Liver (tissue), 3 donors: ENCODE measurements around the gene SLIT1.

Source experiments
- JUND ChIP-seq, 2 donors: IDR thresholded peaks; 2 replicates each; pipeline ENCODE4 v1.6.1; 2016; ENCODE audit warnings: antibody characterized with exemption in 2 of 2
- RAD21 ChIP-seq, 2 donors: IDR thresholded peaks; 2 replicates each; pipeline ENCODE4 v1.6.1; 2016; ENCODE audit warnings: antibody characterized with exemption in 2 of 2, mild to moderate bottlenecking in 2 of 2
- TAF1 ChIP-seq: conservative IDR thresholded peaks from 2 replicates; pipeline ENCODE4 v1.6.1; 2016; ENCODE audit warnings: antibody characterized with exemption, mild to moderate bottlenecking
- YY1 ChIP-seq: IDR thresholded peaks from 2 replicates; pipeline ENCODE4 v1.6.1; 2016; ENCODE audit warnings: antibody characterized with exemption, mild to moderate bottlenecking
- TF ChIP-seq, protein P1 (sequence below): fragments of 150-350 bp; IDR thresholded peaks from 2 replicates; pipeline ENCODE4 v1.5.1; 2017; ENCODE audit warnings: improper control_type of control experiment, low read depth, low read length; ENCODE audit not compliant: missing input control
- TF ChIP-seq, protein P2 (sequence below): IDR thresholded peaks from 2 replicates; pipeline ENCODE4 v1.6.1; 2016; ENCODE audit warnings: antibody characterized with exemption, mild to moderate bottlenecking
- donor health status: healthy.
- donor health status: healthy.

DNA sequence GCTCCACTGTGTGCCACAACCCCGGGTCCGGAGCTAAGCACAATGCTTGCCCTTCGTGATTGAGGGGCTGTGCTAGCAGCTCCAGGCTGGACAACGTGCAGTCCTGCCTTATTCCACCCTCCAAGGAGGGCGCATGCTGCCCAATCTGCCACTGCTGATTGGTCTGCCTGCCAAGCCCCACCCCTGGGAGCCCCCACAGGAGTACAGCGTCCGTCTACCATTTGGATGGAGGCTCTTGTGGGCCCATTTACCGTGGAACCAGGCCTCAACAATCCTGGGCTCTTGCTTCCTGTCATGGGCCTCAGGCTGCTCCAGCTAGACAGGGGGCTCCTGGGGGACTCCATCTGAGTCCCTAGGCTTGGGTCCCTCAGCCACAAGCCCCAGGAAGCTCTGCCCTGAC is 173.3 kb downstream of the SLIT1 start:
- TF ChIP-seq, protein P1, sequence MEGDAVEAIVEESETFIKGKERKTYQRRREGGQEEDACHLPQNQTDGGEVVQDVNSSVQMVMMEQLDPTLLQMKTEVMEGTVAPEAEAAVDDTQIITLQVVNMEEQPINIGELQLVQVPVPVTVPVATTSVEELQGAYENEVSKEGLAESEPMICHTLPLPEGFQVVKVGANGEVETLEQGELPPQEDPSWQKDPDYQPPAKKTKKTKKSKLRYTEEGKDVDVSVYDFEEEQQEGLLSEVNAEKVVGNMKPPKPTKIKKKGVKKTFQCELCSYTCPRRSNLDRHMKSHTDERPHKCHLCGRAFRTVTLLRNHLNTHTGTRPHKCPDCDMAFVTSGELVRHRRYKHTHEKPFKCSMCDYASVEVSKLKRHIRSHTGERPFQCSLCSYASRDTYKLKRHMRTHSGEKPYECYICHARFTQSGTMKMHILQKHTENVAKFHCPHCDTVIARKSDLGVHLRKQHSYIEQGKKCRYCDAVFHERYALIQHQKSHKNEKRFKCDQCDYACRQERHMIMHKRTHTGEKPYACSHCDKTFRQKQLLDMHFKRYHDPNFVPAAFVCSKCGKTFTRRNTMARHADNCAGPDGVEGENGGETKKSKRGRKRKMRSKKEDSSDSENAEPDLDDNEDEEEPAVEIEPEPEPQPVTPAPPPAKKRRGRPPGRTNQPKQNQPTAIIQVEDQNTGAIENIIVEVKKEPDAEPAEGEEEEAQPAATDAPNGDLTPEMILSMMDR, result no peak
- TF ChIP-seq JUND (IDR thresholded peaks at IDR 0.05) (no peak), RAD21 (IDR thresholded peaks at IDR 0.05) (no peak), TAF1 (no peak), YY1 (no peak)
- TF ChIP-seq, protein P2, sequence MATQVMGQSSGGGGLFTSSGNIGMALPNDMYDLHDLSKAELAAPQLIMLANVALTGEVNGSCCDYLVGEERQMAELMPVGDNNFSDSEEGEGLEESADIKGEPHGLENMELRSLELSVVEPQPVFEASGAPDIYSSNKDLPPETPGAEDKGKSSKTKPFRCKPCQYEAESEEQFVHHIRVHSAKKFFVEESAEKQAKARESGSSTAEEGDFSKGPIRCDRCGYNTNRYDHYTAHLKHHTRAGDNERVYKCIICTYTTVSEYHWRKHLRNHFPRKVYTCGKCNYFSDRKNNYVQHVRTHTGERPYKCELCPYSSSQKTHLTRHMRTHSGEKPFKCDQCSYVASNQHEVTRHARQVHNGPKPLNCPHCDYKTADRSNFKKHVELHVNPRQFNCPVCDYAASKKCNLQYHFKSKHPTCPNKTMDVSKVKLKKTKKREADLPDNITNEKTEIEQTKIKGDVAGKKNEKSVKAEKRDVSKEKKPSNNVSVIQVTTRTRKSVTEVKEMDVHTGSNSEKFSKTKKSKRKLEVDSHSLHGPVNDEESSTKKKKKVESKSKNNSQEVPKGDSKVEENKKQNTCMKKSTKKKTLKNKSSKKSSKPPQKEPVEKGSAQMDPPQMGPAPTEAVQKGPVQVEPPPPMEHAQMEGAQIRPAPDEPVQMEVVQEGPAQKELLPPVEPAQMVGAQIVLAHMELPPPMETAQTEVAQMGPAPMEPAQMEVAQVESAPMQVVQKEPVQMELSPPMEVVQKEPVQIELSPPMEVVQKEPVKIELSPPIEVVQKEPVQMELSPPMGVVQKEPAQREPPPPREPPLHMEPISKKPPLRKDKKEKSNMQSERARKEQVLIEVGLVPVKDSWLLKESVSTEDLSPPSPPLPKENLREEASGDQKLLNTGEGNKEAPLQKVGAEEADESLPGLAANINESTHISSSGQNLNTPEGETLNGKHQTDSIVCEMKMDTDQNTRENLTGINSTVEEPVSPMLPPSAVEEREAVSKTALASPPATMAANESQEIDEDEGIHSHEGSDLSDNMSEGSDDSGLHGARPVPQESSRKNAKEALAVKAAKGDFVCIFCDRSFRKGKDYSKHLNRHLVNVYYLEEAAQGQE, result no peak
